Tibial artery (tissue), 4 donors: ENCODE data around the gene WSCD1.

ENCODE experiments used
- DNase-seq, 2 donors: peaks; one replicate each; pipeline ENCODE4 v3.0.0-alpha.2; 2019
- H3K27ac ChIP-seq, 2 donors: fragments of 200-600 bp; sonication (generic) in 1 of 2; 1 replicate in 1 of 2; 2 replicates in 1 of 2; pipeline ENCODE4 v1.5.1; 2018 to 2019; ENCODE audit warnings: mild to moderate bottlenecking in 1 of 2
- H3K27me3 ChIP-seq, 2 donors: fragments of 200-600 bp; sonication (generic) in 1 of 2; one replicate each; pipeline versions ENCODE4 v1.5.1 to v1.6.0; 2016 to 2019
- H3K36me3 ChIP-seq, 3 donors: fragments of 200-600 bp; sonication (generic) in 2 of 3; one replicate each; pipeline ENCODE4 v1.5.1; 2016 to 2019; ENCODE audit warnings: mild to moderate bottlenecking in 2 of 3
- H3K4me1 ChIP-seq, 4 donors: fragments of 200-600 bp; sonication (generic) in 2 of 4; 1 replicate in 3 of 4; 2 replicates in 1 of 4; pipeline ENCODE4 v1.5.1; 2016 to 2019
- H3K4me3 ChIP-seq, 2 donors: fragments of 200-600 bp; sonication (generic) in 1 of 2; 1 replicate in 1 of 2; 2 replicates in 1 of 2; pipeline ENCODE4 v1.5.1; 2018 to 2019; ENCODE audit warnings: mild to moderate bottlenecking in 2 of 2
- H3K9me3 ChIP-seq, 3 donors: fragments of 200-600 bp; sonication (generic) in 1 of 3; one replicate each; pipeline ENCODE4 v1.5.1; 2016 to 2019
- CTCF ChIP-seq, 2 experiments: fragments of 200-600 bp in 1 of 2; fragments of 450-650 bp in 1 of 2; IDR thresholded peaks; one replicate each; pipeline ENCODE4 v1.5.1; 2017 to 2019; ENCODE audit warnings: antibody characterized with exemption in 2 of 2, mild to moderate bottlenecking in 1 of 2, moderate library complexity in 1 of 2
- intact Hi-C: fragments of 100-400 bp; cut with DNase I; formaldehyde crosslinking; loops from one replicate; pipeline ENCODE4 v1.15.0; 2023; ENCODE audit warnings: low total_unique reads

Gene WSCD1

GRCh38 chr17:6043405-6043804, 26.8 kb upstream of the WSCD1 start:
- Histone ChIP-seq H3K27me3 (no peaks in the 10 kb centered on the region), H3K4me1 (no peaks in the 10 kb centered on the region), H3K9me3 (no peaks in the 10 kb centered on the region), H3K36me3 (no peaks in the 10 kb centered on the region), H3K27ac (no peak overlapping the region), H3K4me3 (no peak overlapping the region)
- DNase-seq, result peak in 1 of 2 donors; percentile 17
- intact Hi-C loops, result no loop called here
- TF ChIP-seq CTCF (IDR thresholded peaks at IDR 0.05), result no peak

- Histone ChIP-seq H3K27me3 (no peaks in the 10 kb centered on the region), H3K4me3 (no peak overlapping the region), H3K27ac (no peak overlapping the region), H3K4me1 (no peaks in the 10 kb centered on the region), H3K9me3 (no peaks in the 10 kb centered on the region), H3K36me3 (no peaks in the 10 kb centered on the region)
- DNase-seq, result peak in 1 of 2 donors; percentile 24
- intact Hi-C loops, result no loop called here
- no peak for TF ChIP-seq CTCF (IDR thresholded peaks at IDR 0.05)
Observed at GRCh38 chr17:6044261-6044660, 25.9 kb upstream of the WSCD1 start.

- H3K9me3 ChIP-seq, result no peaks in the 10 kb centered on the region
- no peaks in the 10 kb centered on the region for H3K36me3 ChIP-seq
- DNase-seq, result no peak
- no peaks in the 10 kb centered on the region for H3K4me1 ChIP-seq
- H3K4me3 ChIP-seq, result no peak overlapping the region
- H3K27ac ChIP-seq, result no peak overlapping the region
- no peaks in the 10 kb centered on the region for H3K27me3 ChIP-seq
- TF ChIP-seq CTCF (IDR thresholded peaks at IDR 0.05), result peak; percentile 11 to 16
- intact Hi-C loops, result loop anchor here (5.0 kb wide), 1 partner anchor 453 kb away; no protein-coding TSS in a partner anchor
Observed at GRCh38 chr17:6045621-6046357, 24.4 kb upstream of the WSCD1 start.

GRCh38 chr17:6046431-6046830, 23.7 kb upstream of the WSCD1 start:
- Histone ChIP-seq H3K27me3 (no peaks in the 10 kb centered on the region), H3K4me1 (no peaks in the 10 kb centered on the region), H3K36me3 (no peaks in the 10 kb centered on the region), H3K27ac (no peak overlapping the region), H3K9me3 (no peaks in the 10 kb centered on the region), H3K4me3 (no peak overlapping the region)
- TF ChIP-seq CTCF (IDR thresholded peaks at IDR 0.05), result no peak
- DNase-seq, result no peak
- intact Hi-C loops, result loop anchor here (5.0 kb wide), 1 partner anchor 454 kb away; no protein-coding TSS in a partner anchor

GRCh38 chr17:6046931-6047330, 23.2 kb upstream of the WSCD1 start:
- Histone ChIP-seq H3K36me3 (no peaks in the 10 kb centered on the region), H3K4me1 (no peaks in the 10 kb centered on the region), H3K9me3 (no peaks in the 10 kb centered on the region), H3K4me3 (no peak overlapping the region), H3K27ac (no peak overlapping the region), H3K27me3 (no peaks in the 10 kb centered on the region)
- TF ChIP-seq CTCF (IDR thresholded peaks at IDR 0.05), result no peak
- DNase-seq, result no peak
- intact Hi-C loops, result loop anchor here (5.0 kb wide), 1 partner anchor 455 kb away; no protein-coding TSS in a partner anchor
